WTC11 (cell line): Measurements from ENCODE around the gene ZNF362. TPM values are rescaled to one million over a fixed set of nuclear protein-coding genes. Genes with fewer than 3 reads are reported as not detected.

Source experiments
- ATAC-seq: fragments of 200-7000 bp; cut with Tn5 transposase; 2 replicates; pipeline ENCODE4 v1.10.0; 2021; ENCODE audit warnings: mild to moderate bottlenecking, moderate library complexity
- CTCF ChIA-PET: fragments of 300-600 bp; sonication (Branson Sonifier 250); formaldehyde crosslinking; loops from one replicate; lab custom pipeline; 2021; ENCODE audit warnings: antibody characterized with exemption; lab: Charles Lee
- POLR2A ChIA-PET: fragments of 350-600 bp; sonication (Branson Sonifier 250); formaldehyde crosslinking; loops from one replicate; lab custom pipeline; 2021; ENCODE audit warnings: antibody characterized with exemption; lab: Charles Lee
- DNase-seq: peaks from one replicate; pipeline ENCODE4 v3.0.0; 2021; ENCODE audit warnings: low spot score
- H3K27ac Mint-ChIP-seq: 2 replicates; pipeline ENCODE4 v1.8.0; 2021; ENCODE audit warnings: mixed read lengths
- H3K27me3 Mint-ChIP-seq: 2 replicates; pipeline ENCODE4 v1.8.0; 2021; ENCODE audit warnings: low read depth, mild to moderate bottlenecking, moderate library complexity, mixed read lengths
- H3K36me3 Mint-ChIP-seq: 2 replicates; pipeline ENCODE4 v1.8.0; 2021; ENCODE audit warnings: mixed read lengths
- H3K4me1 Mint-ChIP-seq: 2 replicates; pipeline ENCODE4 v1.8.0; 2022; ENCODE audit warnings: mixed read lengths
- H3K4me3 Mint-ChIP-seq: 2 replicates; pipeline ENCODE4 v1.8.0; 2021; ENCODE audit warnings: mild to moderate bottlenecking, moderate library complexity, mixed read lengths
- H3K9me3 Mint-ChIP-seq: 2 replicates; pipeline ENCODE4 v1.8.0; 2021; ENCODE audit warnings: mixed read lengths
- AFF4 ChIP-seq: sonication (generic); formaldehyde crosslinking; IDR thresholded peaks from 2 replicates; pipeline ENCODE4 v1.8.1; 2023; ENCODE audit warnings: mild to moderate bottlenecking, missing genetic modification reagents, borderline replicate concordance
- AR ChIP-seq: fragments of 250-450 bp; sonication (Bioruptor Pico); IDR thresholded peaks from 2 replicates; pipeline ENCODE4 v1.9.0; 2021; ENCODE audit warnings: mild to moderate bottlenecking
- CREB1 ChIP-seq: sonication (generic); formaldehyde crosslinking; IDR thresholded peaks from 2 replicates; pipeline ENCODE4 v1.8.0; 2023; ENCODE audit warnings: mild to moderate bottlenecking, missing genetic modification reagents
- CTCF ChIP-seq: fragments of 200-600 bp; IDR thresholded peaks from 2 replicates; pipeline ENCODE4 v1.8.0; 2022; ENCODE audit warnings: antibody characterized with exemption
- ESRRA ChIP-seq: sonication (generic); formaldehyde crosslinking; IDR thresholded peaks from 2 replicates; pipeline ENCODE4 v1.8.1; 2022; ENCODE audit warnings: mild to moderate bottlenecking, missing genetic modification reagents, borderline replicate concordance
- FOXP4 ChIP-seq: sonication (generic); formaldehyde crosslinking; IDR thresholded peaks from 2 replicates; pipeline ENCODE4 v1.8.0; 2022; ENCODE audit warnings: mild to moderate bottlenecking, missing genetic modification reagents
- IRF2 ChIP-seq: sonication (generic); formaldehyde crosslinking; IDR thresholded peaks from 2 replicates; pipeline ENCODE4 v1.8.0; 2022; ENCODE audit warnings: low read depth, missing genetic modification reagents, borderline replicate concordance
- JAZF1 ChIP-seq: fragments of 250-450 bp; sonication (Bioruptor Pico); IDR thresholded peaks from 2 replicates; pipeline ENCODE4 v1.9.0; 2021; ENCODE audit warnings: moderate library complexity, mild to moderate bottlenecking, inconsistent platforms
- KAT7 ChIP-seq: sonication (generic); formaldehyde crosslinking; IDR thresholded peaks from 2 replicates; pipeline ENCODE4 v1.8.1; 2023; ENCODE audit warnings: missing genetic modification reagents, mild to moderate bottlenecking, borderline replicate concordance
- SP1 ChIP-seq: sonication (generic); formaldehyde crosslinking; conservative IDR thresholded peaks from 2 replicates; pipeline ENCODE4 v1.8.1; 2022; ENCODE audit warnings: missing genetic modification reagents
- TCF7 ChIP-seq: sonication (generic); formaldehyde crosslinking; IDR thresholded peaks from 2 replicates; pipeline ENCODE4 v1.8.0; 2022; ENCODE audit warnings: mild to moderate bottlenecking, low read depth, missing genetic modification reagents, moderate library complexity
- TP53 ChIP-seq: sonication (generic); formaldehyde crosslinking; IDR thresholded peaks from 2 replicates; pipeline ENCODE4 v1.8.1; 2023; ENCODE audit warnings: mild to moderate bottlenecking, missing genetic modification reagents
- USF2 ChIP-seq: sonication (generic); formaldehyde crosslinking; IDR thresholded peaks from 2 replicates; pipeline ENCODE4 v1.8.1; 2023; ENCODE audit warnings: mild to moderate bottlenecking, missing genetic modification reagents, moderate library complexity
- ZNF219 ChIP-seq: sonication (generic); formaldehyde crosslinking; IDR thresholded peaks from 2 replicates; pipeline ENCODE4 v1.8.0; 2023; ENCODE audit warnings: missing genetic modification reagents, mild to moderate bottlenecking, borderline replicate concordance
- total RNA-seq: library from RNA; stranded (reverse); gene quantifications from 3 replicates; pipeline ENCODE4 v1.2.3, GENCODE V29; 2021
- TF ChIP-seq, protein P1 (sequence below): sonication (generic); formaldehyde crosslinking; IDR thresholded peaks from 2 replicates; pipeline ENCODE4 v1.8.1; 2022; ENCODE audit warnings: mild to moderate bottlenecking, missing genetic modification reagents, moderate library complexity, borderline replicate concordance
- TF ChIP-seq, protein P2 (sequence below): fragments of 250-450 bp; sonication (Bioruptor Pico); IDR thresholded peaks from 2 replicates; pipeline ENCODE4 v1.9.0; 2021; ENCODE audit warnings: moderate library complexity, mild to moderate bottlenecking, inconsistent platforms, borderline replicate concordance
- TF ChIP-seq, protein P3 (sequence below): sonication (generic); formaldehyde crosslinking; IDR thresholded peaks from 2 replicates; pipeline ENCODE4 v1.8.1; 2023; ENCODE audit warnings: mild to moderate bottlenecking, missing genetic modification reagents

ZNF362 gene
- total RNA-seq, 1 experiment from 2014 or later: 24.2 TPM

DNA sequence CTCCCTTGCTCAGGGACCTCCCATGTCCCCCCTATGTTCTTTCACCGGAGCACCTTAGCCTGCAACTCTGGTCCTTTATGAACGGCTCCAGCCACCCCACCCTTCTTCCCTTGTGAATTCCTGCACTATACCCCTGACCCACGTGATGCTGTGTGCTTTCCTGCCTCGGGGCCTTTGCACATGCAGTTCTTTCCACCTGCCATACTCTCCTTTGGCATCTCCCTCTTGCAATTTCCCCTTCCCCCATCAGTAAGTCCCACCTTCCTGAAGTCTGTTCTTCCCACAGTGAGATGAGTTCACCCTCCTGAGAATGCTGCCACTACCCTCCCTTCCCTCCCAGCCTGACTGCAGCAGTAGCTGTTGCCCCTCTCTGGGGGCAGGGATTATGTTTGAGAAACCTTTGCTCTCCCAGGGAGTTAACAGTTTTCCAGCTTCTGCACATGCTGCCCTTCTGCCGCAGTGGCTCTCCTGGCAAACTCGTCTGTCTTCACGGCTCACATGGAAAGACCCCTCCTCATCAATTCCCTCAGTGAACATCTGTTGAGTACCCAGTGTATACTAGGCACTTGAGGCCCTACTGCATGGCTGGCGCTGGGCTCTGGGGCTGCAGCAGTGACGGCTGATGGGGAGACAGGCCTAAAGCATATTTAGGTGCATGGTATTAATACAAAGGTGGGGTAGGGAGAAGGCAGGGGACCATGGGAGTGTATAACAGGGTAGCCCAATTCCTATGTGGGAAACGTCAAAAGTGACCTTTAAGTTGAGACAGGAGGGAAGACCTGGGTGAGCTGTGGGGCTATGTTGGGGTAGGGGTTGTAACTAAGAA is 9.7 kb downstream of the ZNF362 start:
- CTCF ChIA-PET: no interaction called here
- DNase-seq (no peak), ATAC-seq (no peak)
- peaks cover 3% of the 10 kb centered on the region; the same call in 1 of the 2 replicates for H3K36me3 Mint-ChIP-seq
- POLR2A ChIA-PET: no interaction called here
- no peak overlapping the region for H3K27ac Mint-ChIP-seq
- TF ChIP-seq IRF2 (no peak), ZNF219 (CRISPR knock-in tag) (no peak)
- peaks cover 9% of the 10 kb centered on the region; the same call in 1 of the 2 replicates for H3K4me1 Mint-ChIP-seq
- H3K4me3 Mint-ChIP-seq: no peak overlapping the region
- no peaks in the 10 kb centered on the region for H3K9me3 Mint-ChIP-seq
- no peaks in the 10 kb centered on the region for H3K27me3 Mint-ChIP-seq

- H3K9me3 Mint-ChIP-seq: no peaks in the 10 kb centered on the region
- H3K36me3 Mint-ChIP-seq: peaks cover 3% of the 10 kb centered on the region; the same call in 1 of the 2 replicates
- no peak overlapping the region for H3K27ac Mint-ChIP-seq
- CTCF ChIA-PET: no interaction called here
- POLR2A ChIA-PET: no interaction called here
- H3K4me1 Mint-ChIP-seq: 0 out of 2 replicates have a peak, but pooled peaks cover 5% of the 10 kb centered on the region
- no peak overlapping the region for H3K4me3 Mint-ChIP-seq
- no peaks in the 10 kb centered on the region for H3K27me3 Mint-ChIP-seq
- DNase-seq (no peak), ATAC-seq (no peak)
- TF ChIP-seq CTCF (no peak), USF2 (CRISPR knock-in tag) (no peak), TP53 (no peak), JAZF1 (CRISPR knock-in tag) (no peak), ESRRA (no peak), FOXP4 (CRISPR knock-in tag) (no peak), KAT7 (CRISPR knock-in tag) (no peak), CREB1 (CRISPR knock-in tag) (no peak), AR (CRISPR knock-in tag) (no peak), SP1 (CRISPR knock-in tag) (no peak), TCF7 (CRISPR knock-in tag) (no peak), AFF4 (CRISPR knock-in tag) (no peak)
- TF ChIP-seq, protein P1, sequence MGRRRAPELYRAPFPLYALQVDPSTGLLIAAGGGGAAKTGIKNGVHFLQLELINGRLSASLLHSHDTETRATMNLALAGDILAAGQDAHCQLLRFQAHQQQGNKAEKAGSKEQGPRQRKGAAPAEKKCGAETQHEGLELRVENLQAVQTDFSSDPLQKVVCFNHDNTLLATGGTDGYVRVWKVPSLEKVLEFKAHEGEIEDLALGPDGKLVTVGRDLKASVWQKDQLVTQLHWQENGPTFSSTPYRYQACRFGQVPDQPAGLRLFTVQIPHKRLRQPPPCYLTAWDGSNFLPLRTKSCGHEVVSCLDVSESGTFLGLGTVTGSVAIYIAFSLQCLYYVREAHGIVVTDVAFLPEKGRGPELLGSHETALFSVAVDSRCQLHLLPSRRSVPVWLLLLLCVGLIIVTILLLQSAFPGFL (CRISPR knock-in tag): no peak
- TF ChIP-seq, protein P2, sequence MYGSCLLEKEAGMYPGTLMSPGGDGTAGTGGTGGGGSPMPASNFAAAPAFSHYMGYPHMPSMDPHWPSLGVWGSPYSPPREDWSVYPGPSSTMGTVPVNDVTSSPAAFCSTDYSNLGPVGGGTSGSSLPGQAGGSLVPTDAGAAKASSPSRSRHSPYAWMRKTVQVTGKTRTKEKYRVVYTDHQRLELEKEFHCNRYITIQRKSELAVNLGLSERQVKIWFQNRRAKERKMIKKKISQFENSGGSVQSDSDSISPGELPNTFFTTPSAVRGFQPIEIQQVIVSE: no peak
- TF ChIP-seq, protein P3, sequence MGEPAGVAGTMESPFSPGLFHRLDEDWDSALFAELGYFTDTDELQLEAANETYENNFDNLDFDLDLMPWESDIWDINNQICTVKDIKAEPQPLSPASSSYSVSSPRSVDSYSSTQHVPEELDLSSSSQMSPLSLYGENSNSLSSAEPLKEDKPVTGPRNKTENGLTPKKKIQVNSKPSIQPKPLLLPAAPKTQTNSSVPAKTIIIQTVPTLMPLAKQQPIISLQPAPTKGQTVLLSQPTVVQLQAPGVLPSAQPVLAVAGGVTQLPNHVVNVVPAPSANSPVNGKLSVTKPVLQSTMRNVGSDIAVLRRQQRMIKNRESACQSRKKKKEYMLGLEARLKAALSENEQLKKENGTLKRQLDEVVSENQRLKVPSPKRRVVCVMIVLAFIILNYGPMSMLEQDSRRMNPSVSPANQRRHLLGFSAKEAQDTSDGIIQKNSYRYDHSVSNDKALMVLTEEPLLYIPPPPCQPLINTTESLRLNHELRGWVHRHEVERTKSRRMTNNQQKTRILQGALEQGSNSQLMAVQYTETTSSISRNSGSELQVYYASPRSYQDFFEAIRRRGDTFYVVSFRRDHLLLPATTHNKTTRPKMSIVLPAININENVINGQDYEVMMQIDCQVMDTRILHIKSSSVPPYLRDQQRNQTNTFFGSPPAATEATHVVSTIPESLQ (CRISPR knock-in tag): no peak
Measured at GRCh38 chr1:33266766-33267165, 10.5 kb downstream of the ZNF362 start.
